Tibial nerve (tissue), 4 donors: ENCODE data around the gene MAP3K7. TPM values are rescaled to one million over a fixed set of nuclear protein-coding genes. Genes with fewer than 3 reads are reported as not detected.

ENCODE experiments used
- DNase-seq, 2 donors: peaks; one replicate each; pipeline ENCODE4 v3.0.0-alpha.2; 2019; ENCODE audit warnings: low spot score in 2 of 2
- H3K27ac ChIP-seq, 4 donors: fragments of 200-600 bp; sonication (generic) in 3 of 4; one replicate each; pipeline ENCODE4 v1.5.1; 2017 to 2019; ENCODE audit warnings: mild to moderate bottlenecking in 1 of 4
- H3K27me3 ChIP-seq, 2 donors: fragments of 200-600 bp; sonication (generic) in 1 of 2; one replicate each; pipeline versions ENCODE4 v1.5.1 to v1.6.0; 2017 to 2019
- H3K36me3 ChIP-seq, 3 donors: fragments of 200-600 bp; sonication (generic); one replicate each; pipeline ENCODE4 v1.5.1; 2018 to 2019
- H3K4me1 ChIP-seq, 4 donors: fragments of 200-600 bp; sonication (generic) in 3 of 4; one replicate each; pipeline ENCODE4 v1.5.1; 2017 to 2019
- H3K4me3 ChIP-seq, 4 donors: fragments of 200-600 bp; sonication (generic) in 3 of 4; one replicate each; pipeline ENCODE4 v1.5.1; 2017 to 2019; ENCODE audit warnings: mild to moderate bottlenecking in 1 of 4, moderate library complexity in 1 of 4
- H3K9me3 ChIP-seq, 4 donors: fragments of 200-600 bp; sonication (generic) in 3 of 4; one replicate each; pipeline ENCODE4 v1.5.1; 2017 to 2019
- CTCF ChIP-seq, 5 experiments: fragments of 200-600 bp in 3 of 5; fragments of 450-650 bp in 2 of 5; sonication (generic) in 3 of 5; IDR thresholded peaks; one replicate each; pipeline ENCODE4 v1.5.1; 2016 to 2019; ENCODE audit warnings: antibody characterized with exemption in 5 of 5, mild to moderate bottlenecking in 3 of 5, moderate library complexity in 2 of 5
- EP300 ChIP-seq, 2 donors: sonication (generic); formaldehyde crosslinking; IDR thresholded peaks; one replicate each; pipeline ENCODE4 v1.6.1; 2017; ENCODE audit warnings: antibody characterized with exemption in 2 of 2, mild to moderate bottlenecking in 1 of 2
- POLR2A ChIP-seq, 2 donors: fragments of 450-650 bp; IDR thresholded peaks; one replicate each; pipeline ENCODE4 v1.6.1; 2017; ENCODE audit warnings: antibody characterized with exemption in 2 of 2, mild to moderate bottlenecking in 2 of 2, moderate library complexity in 2 of 2
- WGBS, 2 donors: methylation state at CpG; one replicate each; pipeline ENCODE4 v1.1.5; 2018; 5-methylcytosine and 5-hydroxymethylcytosine counted together
- total RNA-seq, 4 donors: library from RNA; depleted of rRNA; stranded (reverse); fragments of >200 nt; gene quantifications; one replicate each; pipeline ENCODE4 v1.1.0, GENCODE V29; 2016

MAP3K7 gene
- total RNA-seq, 4 donors from 2014 or later: 25.2 to 35.4 (median 30.6) TPM

GRCh38 chr6:90466154-90466940 is 120.5 kb downstream of the MAP3K7 start:
- TF ChIP-seq EP300 (IDR thresholded peaks at IDR 0.05) (no peak), CTCF (IDR thresholded peaks at IDR 0.05) (no peak), POLR2A (IDR thresholded peaks at IDR 0.05) (no peak)
- Histone ChIP-seq H3K9me3 (no peaks in the 10 kb centered on the region), H3K27ac (no peak overlapping the region), H3K36me3 (no peaks in the 10 kb centered on the region), H3K4me1 (peaks cover 0 to 15% (median 0%) of the 10 kb centered on the region in 4 donors), H3K27me3 (no peaks in the 10 kb centered on the region), H3K4me3 (no peak overlapping the region)
- no peak for DNase-seq
- WGBS, 2 donors: 56 to 69% methylated on average over 8 of the region's 8 CpGs

- H3K9me3 ChIP-seq: no peaks in the 10 kb centered on the region
- no peak overlapping the region for H3K27ac ChIP-seq
- no peak for DNase-seq
- 88 to 97% methylated on average over 2 of the region's 2 CpGs for WGBS, 2 donors
- H3K36me3 ChIP-seq: no peaks in the 10 kb centered on the region
- no peak for TF ChIP-seq POLR2A (IDR thresholded peaks at IDR 0.05)
- no peak overlapping the region for H3K4me3 ChIP-seq
- H3K4me1 ChIP-seq: peaks cover 0 to 13% (median 0%) of the 10 kb centered on the region in 4 donors
- H3K27me3 ChIP-seq: no peaks in the 10 kb centered on the region
Measured at GRCh38 chr6:90465686-90466085, 121.2 kb downstream of the MAP3K7 start.

DNA sequence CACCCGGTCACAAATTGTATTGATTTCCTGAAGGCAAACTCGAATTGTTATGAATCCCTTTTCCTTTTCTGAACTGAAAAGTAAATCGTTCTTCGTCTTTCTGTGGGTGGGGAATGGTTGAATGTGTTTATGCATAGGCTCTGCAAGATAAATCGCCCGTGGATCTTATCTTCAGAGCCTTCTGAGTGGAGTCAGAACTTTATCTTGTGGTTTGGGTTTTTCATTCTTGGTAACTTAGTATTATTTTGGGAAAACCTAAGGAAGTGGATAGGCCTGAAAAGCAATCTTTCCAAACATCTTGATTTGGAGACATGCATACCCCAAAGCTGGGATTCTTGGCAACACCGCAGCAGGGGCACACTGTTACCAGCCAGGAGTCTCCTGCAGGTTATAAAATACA is 122.4 kb downstream of the MAP3K7 start:
- 88 to 89% methylated on average over 7 of the region's 7 CpGs for WGBS, 2 donors
- no peaks in the 10 kb centered on the region for H3K27me3 ChIP-seq
- peaks cover 0 to 6% (median 0%) of the 10 kb centered on the region in 4 donors for H3K4me1 ChIP-seq
- no peak overlapping the region for H3K4me3 ChIP-seq
- no peak for DNase-seq
- TF ChIP-seq EP300 (IDR thresholded peaks at IDR 0.05): no peak
- no peak overlapping the region for H3K27ac ChIP-seq
- no peaks in the 10 kb centered on the region for H3K36me3 ChIP-seq
- H3K9me3 ChIP-seq: no peaks in the 10 kb centered on the region

DNA sequence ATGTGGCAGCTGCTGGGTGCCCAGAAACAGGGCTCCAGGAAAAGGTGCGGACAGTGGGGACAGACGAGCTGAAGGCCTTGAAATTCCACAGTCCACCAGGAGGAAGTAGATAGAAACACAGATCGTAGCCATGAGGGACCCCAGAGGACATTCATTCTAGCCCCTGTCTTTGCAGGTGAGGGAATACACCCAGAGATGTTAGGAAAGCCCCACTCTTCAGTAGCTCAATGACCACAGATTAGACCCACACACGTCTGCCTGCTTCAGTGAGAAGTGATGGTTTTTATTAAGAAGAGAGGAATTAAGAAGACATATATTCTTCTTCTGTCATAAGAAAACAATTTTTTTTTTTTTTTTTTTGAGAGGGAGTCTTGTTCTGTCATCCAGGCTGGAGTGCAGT is 123.0 kb downstream of the MAP3K7 start:
- TF ChIP-seq POLR2A (IDR thresholded peaks at IDR 0.05) (no peak), CTCF (IDR thresholded peaks at IDR 0.05) (no peak), EP300 (IDR thresholded peaks at IDR 0.05) (no peak)
- Histone ChIP-seq H3K36me3 (no peaks in the 10 kb centered on the region), H3K9me3 (no peaks in the 10 kb centered on the region), H3K4me1 (no peaks in the 10 kb centered on the region), H3K27me3 (no peaks in the 10 kb centered on the region), H3K27ac (no peak overlapping the region), H3K4me3 (no peak overlapping the region)
- 88 to 94% methylated on average over 4 of the region's 4 CpGs for WGBS, 2 donors
- no peak for DNase-seq
